ENCODE results near the gene DENND4A.
"Not testable (repeated sequence)": the region's sequence is repeated elsewhere in the genome, so short reads cannot be mapped to it uniquely, and the experiment has no call there.

The DENND4A gene

GRCh38 chr15:65812916-65813315, 20.8 kb upstream of the DENND4A start:
- Histone ChIP-seq H3F3A (ENCODE audit: control insufficient read depth, insufficient read depth) (peaks cover 13% of the 10 kb centered on the region), H3K9me2 (replicated peaks; ENCODE audit: control insufficient read depth, low read length) (no peaks in the 10 kb centered on the region), H3K9me3 (ENCODE audit: control insufficient read depth, insufficient read depth, low read length) (peaks cover 13% of the 10 kb centered on the region), H3K27me3 (ENCODE audit: control insufficient read depth, low read length) (no peaks in the 10 kb centered on the region), H3K4me3 (ENCODE audit: low read length) (no peak overlapping the region), H3K4me1 (ENCODE audit: control insufficient read depth, low read length) (peaks cover 67% of the 10 kb centered on the region), H3K79me2 (ENCODE audit: control insufficient read depth, low read length) (no peaks in the 10 kb centered on the region), H3K27ac (ENCODE audit: low read depth, low read length) (no peak overlapping the region), H3K4me2 (ENCODE audit: low read length) (no peak overlapping the region), H4K20me1 (ENCODE audit: control insufficient read depth, insufficient read depth, low read depth, low read length) (no peaks in the 10 kb centered on the region), H3K36me3 (ENCODE audit: control insufficient read depth, low read length) (no peaks in the 10 kb centered on the region; the same call in 1 of the 2 replicates)
- TF ChIP-seq CTCF (IDR thresholded peaks at IDR 0.05; ENCODE audit: low read depth, low read length, poor library complexity, severe bottlenecking) (no peak), EZH2phosphoT487 (IDR thresholded peaks at IDR 0.05; ENCODE audit: borderline replicate concordance, low read length) (no peak)

GRCh38 chr15:65812467-65812866, 20.4 kb upstream of the DENND4A start:
- Histone ChIP-seq H3F3A (ENCODE audit: control insufficient read depth, insufficient read depth) (peaks cover 12% of the 10 kb centered on the region), H3K4me3 (ENCODE audit: low read length) (no peak overlapping the region), H3K4me1 (ENCODE audit: control insufficient read depth, low read length) (peaks cover 68% of the 10 kb centered on the region), H4K20me1 (ENCODE audit: control insufficient read depth, insufficient read depth, low read depth, low read length) (no peaks in the 10 kb centered on the region), H3K79me2 (ENCODE audit: control insufficient read depth, low read length) (no peaks in the 10 kb centered on the region), H3K9me3 (ENCODE audit: control insufficient read depth, insufficient read depth, low read length) (peaks cover 13% of the 10 kb centered on the region), H3K27ac (ENCODE audit: low read depth, low read length) (no peak overlapping the region), H3K9me2 (replicated peaks; ENCODE audit: control insufficient read depth, low read length) (no peaks in the 10 kb centered on the region), H3K36me3 (ENCODE audit: control insufficient read depth, low read length) (no peaks in the 10 kb centered on the region; the same call in 1 of the 2 replicates), H3K4me2 (ENCODE audit: low read length) (no peak overlapping the region), H3K27me3 (ENCODE audit: control insufficient read depth, low read length) (no peaks in the 10 kb centered on the region)
- TF ChIP-seq EZH2phosphoT487 (IDR thresholded peaks at IDR 0.05; ENCODE audit: borderline replicate concordance, low read length) (no peak), CTCF (IDR thresholded peaks at IDR 0.05; ENCODE audit: low read depth, low read length, poor library complexity, severe bottlenecking) (no peak)

- no peaks in the 10 kb centered on the region for H3K9me2 ChIP-seq (replicated peaks; ENCODE audit: control insufficient read depth, low read length)
- H4K20me1 ChIP-seq (ENCODE audit: control insufficient read depth, insufficient read depth, low read depth, low read length): no peaks in the 10 kb centered on the region
- H3K4me1 ChIP-seq (ENCODE audit: control insufficient read depth, low read length): peaks cover 74% of the 10 kb centered on the region
- peaks cover 13% of the 10 kb centered on the region for H3K9me3 ChIP-seq (ENCODE audit: control insufficient read depth, insufficient read depth, low read length)
- H3K27ac ChIP-seq (ENCODE audit: low read depth, low read length): 0 out of 2 replicates have a peak overlapping the region, but pooled peaks have one; percentile 49
- H3K79me2 ChIP-seq (ENCODE audit: control insufficient read depth, low read length): no peaks in the 10 kb centered on the region
- no peaks in the 10 kb centered on the region; the same call in 1 of the 2 replicates for H3K36me3 ChIP-seq (ENCODE audit: control insufficient read depth, low read length)
- no peaks in the 10 kb centered on the region for H3K27me3 ChIP-seq (ENCODE audit: control insufficient read depth, low read length)
- TF ChIP-seq CTCF (IDR thresholded peaks at IDR 0.05; ENCODE audit: low read depth, low read length, poor library complexity, severe bottlenecking) (no peak), EZH2phosphoT487 (IDR thresholded peaks at IDR 0.05; ENCODE audit: borderline replicate concordance, low read length) (no peak)
- no peak overlapping the region for H3K4me2 ChIP-seq (ENCODE audit: low read length)
- no peak overlapping the region for H3K4me3 ChIP-seq (ENCODE audit: low read length)
- H3F3A ChIP-seq (ENCODE audit: control insufficient read depth, insufficient read depth): peaks cover 13% of the 10 kb centered on the region
Observed at GRCh38 chr15:65811835-65812234, 19.7 kb upstream of the DENND4A start.

- Histone ChIP-seq H3K27ac (ENCODE audit: low read depth, low read length) (peak overlapping the region; percentile 49), H3K9me3 (ENCODE audit: control insufficient read depth, insufficient read depth, low read length) (peaks cover 13% of the 10 kb centered on the region), H3K4me1 (ENCODE audit: control insufficient read depth, low read length) (peaks cover 81% of the 10 kb centered on the region), H3F3A (ENCODE audit: control insufficient read depth, insufficient read depth) (peaks cover 19% of the 10 kb centered on the region)
- H3K4me2 ChIP-seq (ENCODE audit: low read length); H3K27me3 ChIP-seq (ENCODE audit: control insufficient read depth, low read length); H3K4me3 ChIP-seq (ENCODE audit: low read length); H3K79me2 ChIP-seq (ENCODE audit: control insufficient read depth, low read length); H3K9me2 ChIP-seq (replicated peaks; ENCODE audit: control insufficient read depth, low read length); H3K36me3 ChIP-seq (ENCODE audit: control insufficient read depth, low read length); H4K20me1 ChIP-seq (ENCODE audit: control insufficient read depth, insufficient read depth, low read depth, low read length): not testable (repeated sequence)
Observed at GRCh38 chr15:65811011-65811733, 19.1 kb upstream of the DENND4A start.
